COLO668 (cell line): ENCODE results near the gene DGUOK.
"Not testable (repeated sequence)": the region's sequence is repeated elsewhere in the genome, so short reads cannot be mapped to it uniquely, and the experiment has no call there.

Source experiments
- DNase-seq: peaks from one replicate; lab custom pipeline; 2025; ENCODE audit not compliant: unreplicated experiment; lab: John Stamatoyannopoulos, UW

Gene DGUOK

DNA sequence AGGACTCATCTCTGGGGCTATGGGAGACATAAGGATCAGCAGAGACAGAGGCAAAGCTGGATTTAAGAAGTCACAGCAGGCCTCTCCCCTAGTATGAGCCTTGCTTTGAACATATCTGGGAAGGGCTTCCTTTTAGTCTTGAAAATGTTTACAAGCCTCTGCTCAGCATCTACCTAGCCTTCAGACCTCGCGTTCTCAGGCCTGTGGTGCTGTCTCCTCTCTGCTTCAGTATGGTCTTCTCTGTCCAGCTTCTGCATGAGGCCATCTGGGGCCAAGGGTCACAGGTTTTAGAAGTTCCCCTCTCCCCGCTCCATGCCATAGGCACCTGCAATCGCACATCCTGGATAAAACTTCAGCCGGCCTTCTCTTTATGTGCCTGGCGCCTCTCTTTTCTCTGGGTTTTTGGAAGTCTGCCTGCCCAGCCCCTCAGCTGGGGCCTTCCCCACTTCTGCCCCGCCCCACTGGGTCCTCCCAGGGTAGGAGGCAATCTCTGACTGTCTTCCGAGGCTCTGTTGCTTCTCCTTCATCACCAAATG lies 26.8 kb upstream of the DGUOK start:
- no peak for DNase-seq

DNA sequence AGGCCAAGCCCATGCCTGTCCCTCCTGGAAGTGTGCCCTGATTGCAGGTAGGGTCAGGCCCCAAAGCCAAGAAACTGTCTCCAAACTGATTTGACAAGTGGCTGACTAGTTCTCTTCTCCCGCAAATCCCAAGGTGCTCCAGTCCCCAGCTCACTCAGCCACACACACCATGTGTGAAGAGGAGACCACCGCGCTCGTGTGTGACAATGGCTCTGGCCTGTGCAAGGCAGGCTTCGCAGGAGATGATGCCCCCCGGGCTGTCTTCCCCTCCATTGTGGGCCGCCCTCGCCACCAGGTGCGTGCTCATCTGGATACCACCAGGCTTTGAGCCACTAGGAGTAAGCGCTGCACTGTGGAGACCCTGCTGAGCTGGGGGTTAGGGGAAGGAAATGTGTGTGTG lies 25.5 kb upstream of the DGUOK start:
- no peak for DNase-seq

DNA sequence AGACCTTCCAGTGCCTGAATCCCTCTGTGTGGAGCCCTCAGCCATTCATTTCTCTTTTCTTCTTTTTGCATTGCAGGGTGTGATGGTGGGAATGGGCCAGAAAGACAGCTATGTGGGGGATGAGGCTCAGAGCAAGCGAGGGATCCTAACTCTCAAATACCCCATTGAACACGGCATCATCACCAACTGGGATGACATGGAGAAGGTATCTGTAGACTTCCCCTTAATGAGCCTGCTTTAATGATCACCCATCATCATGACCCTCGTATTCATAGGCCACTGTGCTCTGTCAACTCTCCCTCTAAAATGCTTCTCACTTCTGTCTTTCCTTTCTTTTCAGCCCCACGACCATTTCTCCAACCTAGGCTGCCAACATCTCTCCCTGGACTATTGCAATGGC lies 24.4 kb upstream of the DGUOK start:
- DNase-seq, result no peak

DNA sequence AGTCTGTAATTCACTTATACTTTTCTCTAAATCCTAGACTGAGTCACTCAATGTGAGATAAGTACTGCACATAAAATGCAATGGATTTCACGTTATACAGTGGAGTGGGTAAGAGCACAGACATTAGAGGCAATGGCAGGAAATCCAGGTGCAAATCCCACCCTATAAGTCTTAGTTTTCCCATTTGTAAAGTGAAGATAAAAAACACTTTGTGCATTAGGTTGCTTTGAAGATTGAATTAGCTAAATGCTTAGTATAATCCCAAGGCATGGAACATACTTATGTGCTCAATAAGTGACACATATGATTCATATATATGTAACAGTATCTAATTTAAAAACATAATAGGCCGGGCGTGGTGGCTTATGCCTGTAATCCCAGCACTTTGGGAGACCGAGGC lies 23.4 kb upstream of the DGUOK start:
- DNase-seq, result no peak

DNA sequence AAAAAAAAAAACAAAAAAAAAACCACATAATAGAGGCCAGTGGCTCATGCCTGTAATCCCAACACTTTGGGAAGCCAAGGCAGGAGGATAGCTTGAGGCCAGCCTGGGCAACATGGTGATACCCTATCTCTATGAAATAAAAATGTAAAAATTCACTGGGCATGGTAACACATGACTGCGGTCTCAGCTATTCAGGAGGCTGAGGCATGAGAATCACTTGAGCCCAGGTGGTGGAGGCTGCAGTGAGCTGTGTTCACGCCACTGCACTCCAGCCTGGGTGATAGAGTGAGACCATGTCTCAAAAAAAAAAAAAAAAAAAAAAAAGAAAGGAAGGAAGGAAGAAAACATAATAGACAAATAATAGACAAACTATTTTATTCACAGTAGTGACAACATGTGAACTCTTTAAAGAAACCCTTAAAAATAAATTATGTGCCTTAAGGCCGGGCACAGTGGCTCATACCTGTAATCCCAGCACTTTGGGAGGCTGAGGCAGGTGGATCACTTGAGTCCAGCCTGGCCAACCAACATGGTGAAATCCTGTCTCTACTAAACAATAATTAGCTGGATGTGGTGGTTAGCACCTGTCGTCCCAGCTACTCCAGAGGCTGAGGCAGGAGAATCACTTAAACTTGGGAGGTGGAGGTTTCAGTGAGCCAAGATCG lies 22.6 kb upstream of the DGUOK start:
- not testable (repeated sequence) for DNase-seq

DNA sequence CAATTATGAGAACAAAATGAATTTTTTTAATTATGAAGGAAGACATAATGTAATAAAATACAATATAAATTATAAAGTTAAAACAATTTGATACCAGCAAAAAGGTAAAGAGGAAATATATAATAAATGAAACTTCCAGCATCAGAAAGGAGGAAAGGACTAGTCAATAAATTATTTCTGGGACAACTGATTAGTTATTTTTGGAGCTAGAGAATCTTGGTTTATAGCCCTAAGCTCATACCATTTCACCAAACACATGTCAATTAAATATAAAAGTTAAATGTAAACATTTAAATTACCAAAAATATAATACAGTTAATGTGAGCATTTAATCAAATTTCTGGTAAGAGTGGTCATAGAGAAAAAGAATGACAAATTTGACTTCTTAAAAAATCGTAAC lies 21.7 kb upstream of the DGUOK start:
- DNase-seq, result no peak

DNA sequence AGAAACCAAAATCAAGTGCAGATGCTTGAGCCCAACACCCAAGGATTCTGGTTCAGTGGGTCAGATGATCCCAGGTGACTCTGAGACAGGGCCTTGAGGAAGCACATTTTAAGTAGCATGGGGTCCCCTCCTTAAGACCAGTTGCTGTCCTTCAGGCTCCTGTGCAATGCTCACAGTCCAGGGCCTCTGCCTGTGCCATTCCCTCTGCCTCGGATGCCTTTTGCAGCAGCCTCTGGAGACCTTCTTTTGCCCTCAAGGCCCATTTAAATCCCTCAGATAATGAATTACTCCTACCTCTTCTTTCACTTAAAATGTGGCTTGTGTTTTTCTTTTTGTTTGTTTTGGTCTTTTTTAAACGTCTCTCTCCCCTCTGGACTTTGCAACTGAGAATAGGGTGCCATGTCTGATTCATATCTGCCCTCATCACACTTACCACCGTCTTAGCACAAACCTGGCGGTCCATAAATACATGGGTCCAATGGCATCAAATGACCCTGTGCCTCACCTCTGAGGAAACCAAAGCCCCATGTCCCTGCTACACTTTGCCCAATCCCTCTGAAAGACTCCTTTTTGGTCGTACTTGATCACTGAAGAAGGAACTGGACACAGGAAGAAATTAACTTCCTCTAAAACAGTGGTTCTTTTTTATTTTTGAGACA lies 19.7 kb upstream of the DGUOK start:
- no peak for DNase-seq

DNA sequence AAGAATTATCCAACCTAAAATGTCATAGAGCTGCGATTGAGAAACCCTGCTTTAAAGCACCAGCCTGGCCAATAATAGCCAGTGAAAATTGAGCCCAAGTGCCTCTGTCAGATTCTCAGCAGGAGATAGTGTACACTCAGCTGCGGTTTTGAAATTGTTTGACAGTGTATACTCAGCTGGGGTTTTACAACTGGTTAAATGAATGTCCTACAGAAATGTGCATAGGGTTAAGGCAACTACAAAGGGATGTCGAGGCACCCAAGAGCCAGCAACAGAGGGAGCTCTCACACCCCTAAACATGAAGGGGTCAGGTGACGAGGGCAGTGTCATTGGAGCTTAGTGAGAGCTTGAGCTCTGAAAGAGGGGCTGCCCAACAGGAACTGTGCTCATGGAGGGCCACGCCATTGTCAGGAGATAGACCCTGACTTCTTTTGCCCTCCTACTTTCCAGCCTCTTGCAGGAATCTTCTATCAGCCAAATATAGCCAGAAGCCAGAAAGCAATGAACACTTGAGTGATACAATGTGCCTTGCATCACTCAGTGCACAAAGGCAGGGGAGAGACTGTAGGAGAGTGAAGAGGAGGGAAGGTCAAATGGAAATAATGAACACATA lies 18.7 kb upstream of the DGUOK start:
- peak; percentile 71 for DNase-seq

DNA sequence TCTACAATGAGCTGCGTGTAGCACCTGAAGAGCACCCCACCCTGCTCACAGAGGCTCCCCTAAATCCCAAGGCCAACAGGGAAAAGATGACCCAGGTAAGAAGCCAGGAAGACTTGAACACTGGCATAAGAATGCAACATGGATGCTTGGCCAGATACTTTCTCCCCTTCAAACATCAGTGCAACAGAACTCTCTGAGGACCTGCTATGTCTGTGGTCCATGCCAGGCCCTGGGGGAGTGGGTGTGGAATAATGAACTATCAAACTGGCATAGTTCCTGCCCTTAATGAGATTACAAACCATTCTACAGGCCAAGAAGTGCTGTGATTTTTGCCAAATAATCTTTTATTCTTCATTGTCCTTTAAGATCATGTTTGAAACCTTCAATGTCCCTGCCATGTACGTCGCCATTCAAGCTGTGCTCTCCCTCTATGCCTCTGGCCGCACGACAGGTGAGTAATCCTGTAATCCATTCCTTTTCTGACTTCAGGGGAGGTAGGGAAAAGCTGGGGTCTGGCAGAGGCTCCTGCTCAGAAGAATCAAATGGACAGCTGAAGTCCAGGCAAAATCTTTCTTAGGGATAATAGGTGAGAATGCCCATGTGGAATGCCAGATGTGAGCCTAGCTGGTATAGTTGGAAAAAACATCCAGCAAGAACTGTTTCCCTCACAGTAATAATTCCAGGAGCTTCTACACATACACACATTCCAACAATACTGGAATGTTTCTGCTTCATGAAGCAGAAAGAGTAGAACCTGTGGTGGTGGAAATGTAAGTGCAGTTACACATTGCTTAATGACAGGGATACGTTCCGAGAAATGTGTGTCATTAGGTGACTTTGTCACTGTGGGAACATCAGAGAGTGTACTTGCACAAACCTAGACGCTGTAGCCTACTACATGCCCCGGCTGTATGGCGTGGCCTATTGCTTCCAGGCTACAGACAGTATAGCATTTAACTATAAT lies 17.7 kb upstream of the DGUOK start:
- DNase-seq, result no peak

DNA sequence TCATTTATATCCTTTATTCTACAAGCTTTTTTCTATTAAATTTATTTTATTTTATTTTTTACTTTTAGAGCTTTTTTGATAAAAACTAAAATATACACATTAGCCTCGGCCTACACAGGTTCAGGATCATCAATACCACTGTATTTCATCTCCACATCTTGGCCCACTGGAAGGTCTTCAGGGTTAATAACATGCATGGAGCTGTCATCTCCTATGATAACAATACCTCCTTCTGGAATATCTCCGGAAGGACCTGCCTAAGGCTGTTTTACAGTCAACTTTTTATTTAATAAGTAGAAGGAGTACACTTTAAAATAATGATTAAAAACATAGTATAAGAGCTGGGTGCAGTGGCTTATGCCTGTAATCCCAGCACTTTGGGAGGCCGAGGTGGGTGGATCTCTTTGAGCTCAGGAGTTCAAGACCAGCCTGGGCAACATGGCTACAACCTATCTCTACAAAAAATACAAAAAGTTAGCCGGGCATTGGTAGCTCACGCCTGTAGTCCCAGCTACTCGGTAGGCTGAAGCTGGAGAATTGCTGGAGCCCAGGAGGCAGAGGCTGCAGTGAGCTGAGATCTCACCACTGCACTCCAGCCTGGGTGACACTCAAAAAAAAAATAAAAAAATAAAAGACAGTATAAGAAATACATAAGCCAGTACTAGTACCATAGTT lies 15.7 kb upstream of the DGUOK start:
- DNase-seq, result no peak

DNA sequence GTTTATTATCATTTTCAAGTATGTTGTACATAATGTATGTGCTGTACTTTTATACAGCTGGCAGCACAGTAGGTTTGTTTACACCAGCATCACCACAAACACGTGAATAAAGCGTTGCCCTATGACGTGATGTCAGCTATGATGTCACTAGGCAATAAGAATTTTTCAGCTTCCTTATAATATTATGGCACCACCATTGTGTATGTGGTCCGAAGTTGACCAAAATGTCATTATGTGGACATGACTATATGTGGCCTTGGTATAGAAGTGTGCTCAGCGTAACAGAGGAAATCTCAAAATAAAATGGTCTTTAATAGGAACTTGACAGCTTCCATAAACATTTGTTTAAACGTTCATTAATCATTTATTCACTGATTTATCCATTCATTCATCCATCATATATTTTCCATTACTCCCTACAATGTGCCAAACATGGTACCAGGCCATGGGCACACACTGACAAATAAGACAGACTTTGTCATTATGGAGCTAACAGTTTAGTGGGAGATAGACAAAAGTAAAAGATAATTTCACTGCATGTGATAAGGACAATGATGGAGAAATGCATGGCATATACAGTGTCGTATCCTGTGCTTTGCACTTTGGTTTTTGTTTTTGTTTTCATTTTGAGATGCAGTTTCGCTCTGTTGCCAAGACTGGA lies 15.0 kb upstream of the DGUOK start:
- DNase-seq, result no peak

DNA sequence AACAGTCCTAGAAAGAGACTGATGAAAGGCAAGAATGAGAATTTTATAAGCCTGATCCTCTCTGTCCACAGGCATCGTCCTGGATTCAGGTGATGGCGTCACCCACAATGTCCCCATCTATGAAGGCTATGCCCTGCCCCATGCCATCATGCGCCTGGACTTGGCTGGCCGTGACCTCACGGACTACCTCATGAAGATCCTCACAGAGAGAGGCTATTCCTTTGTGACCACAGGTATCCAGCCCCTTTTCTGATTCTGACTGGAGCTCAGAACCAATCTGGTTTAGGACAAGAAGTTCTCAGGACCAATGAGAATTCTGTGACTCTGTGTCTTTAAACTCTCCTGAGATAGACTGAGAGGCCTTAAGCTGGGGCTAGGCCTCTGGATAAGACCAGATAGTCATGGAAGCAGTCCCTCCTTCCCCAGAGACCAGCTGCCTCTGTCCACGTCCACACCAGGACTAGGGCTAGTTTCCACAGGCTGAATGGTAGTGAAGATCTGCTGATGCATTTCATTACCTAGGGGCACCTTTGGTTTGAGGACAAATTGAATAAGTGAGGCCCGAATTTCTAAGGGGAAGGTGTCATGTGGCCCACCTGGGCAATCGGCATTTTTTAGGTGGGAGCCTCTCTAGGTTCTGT lies 13.1 kb upstream of the DGUOK start:
- DNase-seq, result no peak

DNA sequence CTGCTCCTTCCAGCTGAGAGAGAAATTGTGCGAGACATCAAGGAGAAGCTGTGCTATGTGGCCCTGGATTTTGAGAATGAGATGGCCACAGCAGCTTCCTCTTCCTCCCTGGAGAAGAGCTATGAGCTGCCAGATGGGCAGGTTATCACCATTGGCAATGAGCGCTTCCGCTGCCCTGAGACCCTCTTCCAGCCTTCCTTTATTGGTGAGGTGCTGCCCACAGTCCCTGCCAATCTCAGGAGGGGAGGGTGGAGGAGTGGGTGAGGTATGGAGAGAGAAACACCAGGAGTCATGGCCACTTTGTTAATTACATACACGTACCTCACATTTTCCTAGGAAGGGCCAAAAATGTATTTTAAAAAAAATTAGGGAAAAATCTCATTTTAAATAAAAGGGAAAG lies 12.0 kb upstream of the DGUOK start:
- no peak for DNase-seq

DNA sequence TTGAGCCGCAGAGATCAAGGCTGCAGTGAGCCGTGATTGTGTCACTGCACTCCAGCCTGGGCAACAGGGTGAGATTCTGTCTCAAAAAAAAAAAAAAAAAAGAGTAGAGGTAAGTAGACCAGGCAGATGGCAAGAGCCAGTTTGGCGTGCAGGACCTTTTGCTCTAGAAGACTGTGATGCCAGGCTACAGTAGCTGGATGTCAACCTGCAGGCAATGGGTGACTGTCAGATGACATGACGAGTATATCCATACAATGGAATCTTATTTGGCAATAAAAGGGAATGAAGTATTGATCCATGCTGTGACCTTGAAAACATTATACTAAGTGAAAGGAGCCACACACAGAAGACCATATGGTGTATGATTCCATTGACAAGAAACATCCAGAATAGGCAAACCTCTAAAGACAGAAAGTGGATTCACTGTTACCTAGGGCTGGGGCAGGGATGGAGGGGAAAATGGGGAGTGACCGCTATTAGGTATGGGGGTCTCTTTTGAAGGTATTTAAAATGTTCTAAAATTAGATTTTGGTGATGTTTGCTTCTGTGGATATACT lies 11.2 kb upstream of the DGUOK start:
- no peak for DNase-seq

DNA sequence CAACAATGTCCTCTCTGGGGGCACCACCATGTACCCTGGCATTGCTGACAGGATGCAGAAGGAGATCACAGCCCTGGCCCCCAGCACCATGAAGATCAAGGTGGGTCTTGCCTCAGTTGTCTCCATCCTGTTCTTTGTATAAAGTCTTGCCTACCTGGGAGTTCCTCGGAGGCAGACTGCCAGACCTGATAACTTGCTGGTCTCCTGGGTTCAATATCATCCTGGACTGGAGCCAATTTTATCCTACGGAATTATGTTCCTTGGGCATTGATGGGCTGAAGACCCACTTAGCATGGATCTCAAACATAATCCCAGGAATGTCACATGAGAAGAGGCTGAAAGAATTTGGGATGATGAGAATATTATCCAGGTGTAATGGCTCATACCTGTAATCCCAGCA lies 10.0 kb upstream of the DGUOK start:
- no peak for DNase-seq

DNA sequence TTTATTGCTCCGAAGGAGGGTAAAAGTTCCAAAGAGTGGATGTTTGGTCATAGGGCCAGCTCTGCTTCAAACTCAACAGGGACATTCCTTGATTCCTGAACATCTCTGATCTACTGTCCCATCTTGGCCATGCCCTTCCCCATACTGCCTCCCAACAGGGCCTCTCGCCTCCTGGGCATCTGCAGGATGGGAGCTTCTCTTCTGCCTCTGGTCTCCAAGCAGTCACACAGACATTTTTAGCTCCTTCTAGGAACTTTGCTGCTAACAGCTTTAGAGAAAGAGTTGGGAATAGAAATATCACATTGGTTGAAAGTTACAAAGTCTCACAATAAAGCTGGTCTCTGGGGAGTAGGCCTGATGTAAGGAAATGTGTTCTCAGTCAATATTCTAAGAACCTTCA lies 9.4 kb upstream of the DGUOK start:
- DNase-seq, result no peak

DNA sequence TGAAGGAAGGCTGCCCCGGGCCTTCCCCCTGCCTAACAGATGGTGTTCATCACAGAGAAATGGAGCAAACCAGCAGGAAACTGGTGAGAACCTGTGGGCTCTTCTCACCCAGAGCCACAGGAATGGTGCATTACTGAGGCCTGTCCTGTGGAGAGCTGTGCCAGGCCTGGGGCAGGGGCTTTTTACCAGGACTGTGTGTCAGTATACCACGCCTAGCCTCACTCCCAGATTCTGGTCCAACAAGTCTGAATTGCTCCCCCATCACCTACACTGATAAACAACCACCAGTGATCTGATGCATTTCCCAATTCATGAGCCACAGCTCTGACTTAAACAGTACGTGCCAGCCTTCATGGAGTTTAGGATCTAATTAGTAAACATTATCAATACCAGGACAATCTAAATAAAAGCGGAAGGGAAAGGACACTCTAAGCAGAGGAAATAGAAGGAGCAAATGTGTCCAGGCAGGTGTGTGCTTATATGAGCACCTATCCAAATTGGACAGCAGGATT lies 8.9 kb upstream of the DGUOK start:
- no peak for DNase-seq

DNA sequence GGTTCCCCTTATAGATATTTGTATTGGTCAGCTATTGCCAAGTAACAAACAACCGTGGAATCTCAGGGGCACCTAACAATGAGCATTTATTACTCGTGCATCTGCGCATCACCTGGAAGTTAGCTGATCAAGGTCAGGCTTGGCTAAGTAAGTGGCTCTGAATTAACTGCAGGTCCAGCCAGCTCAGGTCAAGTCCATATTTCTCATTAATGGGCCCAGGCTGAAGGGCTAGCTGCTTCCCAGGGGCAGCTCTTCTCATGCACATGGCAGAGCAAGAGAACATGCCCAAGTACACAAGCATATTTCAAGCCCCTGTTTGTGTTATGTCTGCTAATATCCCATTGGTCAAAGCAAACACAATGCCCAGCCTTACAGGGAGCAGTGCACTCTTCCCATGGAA lies 7.8 kb upstream of the DGUOK start:
- DNase-seq, result no peak

DNA sequence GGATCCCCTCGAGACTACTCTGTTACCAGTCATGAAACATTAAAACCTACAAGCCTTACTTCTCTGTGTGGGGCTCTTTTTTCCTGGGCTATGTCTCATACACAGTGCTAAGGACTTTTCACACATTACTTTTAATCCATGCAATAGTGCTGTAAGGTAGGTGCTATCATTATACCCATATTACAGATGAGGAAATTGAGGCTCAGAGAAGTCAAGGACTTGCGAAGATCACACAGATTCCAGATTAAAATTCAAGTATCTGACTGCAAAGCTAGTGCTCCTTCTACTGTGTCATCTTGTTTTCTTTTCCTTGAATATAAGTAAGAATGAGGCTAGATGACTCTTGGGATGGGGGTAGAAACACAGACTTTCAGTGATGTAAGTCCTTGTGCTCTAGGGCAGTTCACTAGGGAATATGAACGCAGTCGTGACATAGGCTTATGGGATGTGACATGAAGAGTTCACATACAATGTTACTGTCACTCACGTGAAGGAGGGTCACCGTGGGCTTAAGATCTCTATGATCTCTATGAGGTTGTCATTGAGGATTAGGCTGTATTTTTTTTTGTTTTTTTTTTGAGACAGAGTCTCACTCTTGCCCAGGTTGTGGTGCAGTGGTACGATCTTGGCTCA lies 7.0 kb upstream of the DGUOK start:
- DNase-seq, result no peak
